ENCODE data around the gene IRAG1. TPM values are rescaled to one million over a fixed set of nuclear protein-coding genes. Genes with fewer than 3 reads are reported as not detected.

IRAG1 gene
- total and polyA plus RNA-seq, 2 of the 13 experiments (the other 11 are each of a cell fraction or from before 2014, with no cell fraction given) = 0.13 to 0.20 TPM

DNA sequence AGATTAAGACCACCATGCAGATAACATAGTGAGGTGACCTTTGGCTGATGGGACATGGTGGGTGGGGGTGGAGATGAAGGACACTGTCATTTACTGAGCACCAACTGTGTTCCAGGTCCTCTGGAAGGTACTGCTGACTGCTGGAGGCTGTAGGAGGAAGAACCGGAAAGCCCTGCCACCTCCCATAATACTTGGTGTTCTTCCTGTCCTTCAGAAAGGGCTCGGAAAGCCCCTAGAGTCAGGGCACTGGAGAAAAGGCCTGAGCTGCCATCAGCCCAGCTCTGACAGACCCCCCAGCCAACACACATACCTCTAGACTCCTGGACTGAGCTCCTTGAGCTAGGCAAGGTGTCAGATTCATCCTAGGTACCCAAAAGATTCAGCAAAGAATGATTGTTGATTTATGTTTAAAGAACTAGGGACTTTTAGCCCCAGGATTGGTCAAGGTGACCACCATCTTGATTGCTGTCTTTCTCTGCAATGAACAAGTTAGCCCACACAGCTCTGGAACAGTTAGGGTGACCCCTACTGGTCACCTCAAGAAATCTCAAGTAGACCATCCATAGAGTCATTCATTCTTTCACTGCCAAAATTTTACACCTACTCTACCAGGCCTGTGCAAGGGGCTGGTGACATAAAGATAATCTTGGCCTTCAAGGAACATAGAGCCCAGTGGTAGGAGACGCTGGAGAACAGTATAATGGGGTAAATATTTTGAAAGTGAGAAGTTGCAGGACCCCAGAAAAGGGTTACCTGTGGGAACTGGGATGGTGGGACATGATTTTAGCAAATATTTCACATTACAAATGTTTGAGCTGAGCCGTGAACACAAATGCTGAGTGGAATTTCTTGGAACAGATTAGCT is 39.4 kb downstream of the IRAG1 start (continued):
- TF ChIP-seq ZNF563 (CRISPR knock-in tag; IDR thresholded peaks at IDR 0.05) (no peak), JDP2 (CRISPR knock-in tag; IDR thresholded peaks at IDR 0.05; ENCODE audit: borderline replicate concordance) (no peak), FOSL1 (CRISPR knock-in tag; IDR thresholded peaks at IDR 0.05; ENCODE audit: borderline replicate concordance) (no peak), ZMAT3 (CRISPR knock-in tag; conservative IDR thresholded peaks at IDR 0.05) (no peak), FOXA3 (CRISPR knock-in tag; IDR thresholded peaks at IDR 0.05) (no peak), HOXA7 (CRISPR knock-in tag; IDR thresholded peaks at IDR 0.05) (no peak), MAFF (IDR thresholded peaks at IDR 0.05; ENCODE audit: low read depth, low read length) (no peak), ZNF232 (CRISPR knock-in tag; IDR thresholded peaks at IDR 0.05; ENCODE audit: borderline replicate concordance) (no peak), PHF8 (CRISPR knock-in tag; IDR thresholded peaks at IDR 0.05) (no peak), RAD21 (CRISPR knock-in tag; IDR thresholded peaks at IDR 0.05) (peak; percentile 64), IKZF1 (IDR thresholded peaks at IDR 0.05) (no peak), MED1 (CRISPR knock-in tag; IDR thresholded peaks at IDR 0.05) (no peak), ZNF644 (CRISPR knock-in tag; IDR thresholded peaks at IDR 0.05; ENCODE audit: low read depth) (peak; percentile 93), TCF12 (IDR thresholded peaks at IDR 0.05) (no peak), TCF12 (CRISPR knock-in tag; IDR thresholded peaks at IDR 0.05) (no peak), CAMTA2 (CRISPR knock-in tag; IDR thresholded peaks at IDR 0.05; ENCODE audit: borderline replicate concordance) (no peak), AKNA (CRISPR knock-in tag; IDR thresholded peaks at IDR 0.05; ENCODE audit: borderline replicate concordance) (no peak), ZZZ3 (CRISPR knock-in tag; IDR thresholded peaks at IDR 0.05; ENCODE audit: borderline replicate concordance) (no peak)
- TF ChIP-seq, protein P1, sequence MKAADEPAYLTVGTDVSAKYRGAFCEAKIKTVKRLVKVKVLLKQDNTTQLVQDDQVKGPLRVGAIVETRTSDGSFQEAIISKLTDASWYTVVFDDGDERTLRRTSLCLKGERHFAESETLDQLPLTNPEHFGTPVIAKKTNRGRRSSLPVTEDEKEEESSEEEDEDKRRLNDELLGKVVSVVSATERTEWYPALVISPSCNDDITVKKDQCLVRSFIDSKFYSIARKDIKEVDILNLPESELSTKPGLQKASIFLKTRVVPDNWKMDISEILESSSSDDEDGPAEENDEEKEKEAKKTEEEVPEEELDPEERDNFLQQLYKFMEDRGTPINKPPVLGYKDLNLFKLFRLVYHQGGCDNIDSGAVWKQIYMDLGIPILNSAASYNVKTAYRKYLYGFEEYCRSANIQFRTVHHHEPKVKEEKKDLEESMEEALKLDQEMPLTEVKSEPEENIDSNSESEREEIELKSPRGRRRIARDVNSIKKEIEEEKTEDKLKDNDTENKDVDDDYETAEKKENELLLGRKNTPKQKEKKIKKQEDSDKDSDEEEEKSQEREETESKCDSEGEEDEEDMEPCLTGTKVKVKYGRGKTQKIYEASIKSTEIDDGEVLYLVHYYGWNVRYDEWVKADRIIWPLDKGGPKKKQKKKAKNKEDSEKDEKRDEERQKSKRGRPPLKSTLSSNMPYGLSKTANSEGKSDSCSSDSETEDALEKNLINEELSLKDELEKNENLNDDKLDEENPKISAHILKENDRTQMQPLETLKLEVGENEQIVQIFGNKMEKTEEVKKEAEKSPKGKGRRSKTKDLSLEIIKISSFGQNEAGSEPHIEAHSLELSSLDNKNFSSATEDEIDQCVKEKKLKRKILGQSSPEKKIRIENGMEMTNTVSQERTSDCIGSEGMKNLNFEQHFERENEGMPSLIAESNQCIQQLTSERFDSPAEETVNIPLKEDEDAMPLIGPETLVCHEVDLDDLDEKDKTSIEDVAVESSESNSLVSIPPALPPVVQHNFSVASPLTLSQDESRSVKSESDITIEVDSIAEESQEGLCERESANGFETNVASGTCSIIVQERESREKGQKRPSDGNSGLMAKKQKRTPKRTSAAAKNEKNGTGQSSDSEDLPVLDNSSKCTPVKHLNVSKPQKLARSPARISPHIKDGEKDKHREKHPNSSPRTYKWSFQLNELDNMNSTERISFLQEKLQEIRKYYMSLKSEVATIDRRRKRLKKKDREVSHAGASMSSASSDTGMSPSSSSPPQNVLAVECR (CRISPR knock-in tag; IDR thresholded peaks at IDR 0.05; ENCODE audit: borderline replicate concordance) = no peak
